Neuronal stem cell (in vitro differentiated cells): ENCODE data around the gene ASIC1.

Experiments
- DNase-seq: peaks from one replicate; pipeline ENCODE4 v3.0.0-alpha.2; 2013; ENCODE audit warnings: low spot score
- H2AFZ ChIP-seq: one replicate; pipeline ENCODE4 v1.6.1; 2013; ENCODE audit warnings: mild to moderate bottlenecking, low read length, inconsistent platforms
- H2AK5ac ChIP-seq: 2 replicates; pipeline ENCODE4 v1.6.1; 2013; ENCODE audit warnings: low read depth, mild to moderate bottlenecking, inconsistent platforms, low read length, moderate library complexity, mixed read lengths
- H2BK120ac ChIP-seq: 2 replicates; pipeline ENCODE4 v1.6.1; 2013; ENCODE audit warnings: low read depth, mild to moderate bottlenecking, inconsistent platforms, low read length, moderate library complexity, mixed read lengths
- H2BK12ac ChIP-seq: one replicate; pipeline ENCODE4 v1.6.1; 2013; ENCODE audit warnings: low read length, inconsistent platforms
- H2BK15ac ChIP-seq: 2 replicates; pipeline ENCODE4 v1.6.1; 2013; ENCODE audit warnings: mild to moderate bottlenecking, low read length, inconsistent platforms, mixed read lengths
- H2BK5ac ChIP-seq: one replicate; pipeline ENCODE4 v1.6.1; 2013; ENCODE audit warnings: inconsistent platforms, mild to moderate bottlenecking, low read length, moderate library complexity
- H3K14ac ChIP-seq: one replicate; pipeline ENCODE4 v1.6.1; 2013; ENCODE audit warnings: low read length, inconsistent platforms
- H3K18ac ChIP-seq: 2 replicates; pipeline ENCODE4 v1.6.1; 2013; ENCODE audit warnings: low read length, inconsistent platforms
- H3K23ac ChIP-seq: 2 replicates; pipeline ENCODE4 v1.6.1; 2013; ENCODE audit warnings: low read depth, mild to moderate bottlenecking, mixed read lengths, low read length, inconsistent platforms; ENCODE audit not compliant: poor library complexity
- H3K27ac ChIP-seq: replicated peaks from 3 replicates; pipeline ENCODE4 v1.5.1; 2013; ENCODE audit warnings: low read length, inconsistent platforms
- H3K27me3 ChIP-seq, 3 experiments: 2 replicates each; pipeline ENCODE4 v1.6.1; 2013; ENCODE audit warnings: low read length in 3 of 3, mild to moderate bottlenecking in 2 of 3, inconsistent platforms in 1 of 3, low read depth in 1 of 3, mixed read lengths in 1 of 3, moderate library complexity in 1 of 3; ENCODE audit not compliant: control insufficient read depth in 3 of 3, insufficient read depth in 3 of 3
- H3K36me3 ChIP-seq, 2 donors: replicated peaks in 1 of 2; 2 replicates each; pipeline ENCODE4 v1.6.1; 2013; ENCODE audit warnings: low read length in 2 of 2; ENCODE audit not compliant: control insufficient read depth in 2 of 2, insufficient read depth in 2 of 2
- H3K4ac ChIP-seq: 2 replicates; pipeline ENCODE4 v1.6.1; 2013; ENCODE audit warnings: inconsistent platforms, mild to moderate bottlenecking, low read length, moderate library complexity
- H3K4me1 ChIP-seq, 2 donors: 1 replicate in 1 of 2; 2 replicates in 1 of 2; pipeline ENCODE4 v1.6.1; 2013; ENCODE audit warnings: low read length in 2 of 2, low read depth in 1 of 2; ENCODE audit not compliant: control insufficient read depth in 2 of 2, insufficient read depth in 1 of 2
- H3K4me2 ChIP-seq: one replicate; pipeline ENCODE4 v1.6.1; 2013; ENCODE audit warnings: mild to moderate bottlenecking, low read length, inconsistent platforms; ENCODE audit not compliant: insufficient read depth, poor library complexity, severe bottlenecking
- H3K4me3 ChIP-seq, 2 donors: 2 replicates each; pipeline ENCODE4 v1.5.1; 2013; ENCODE audit warnings: low read length in 2 of 2, mild to moderate bottlenecking in 2 of 2, inconsistent platforms in 1 of 2, moderate library complexity in 1 of 2
- H3K79me1 ChIP-seq: one replicate; pipeline ENCODE4 v1.6.1; 2013; ENCODE audit warnings: low read depth, mild to moderate bottlenecking, inconsistent platforms, low read length, moderate library complexity
- H3K9ac ChIP-seq: one replicate; pipeline ENCODE4 v1.6.1; 2013; ENCODE audit warnings: mild to moderate bottlenecking, low read depth, low read length, inconsistent platforms; ENCODE audit not compliant: poor library complexity
- H3K9me3 ChIP-seq, 2 donors: replicated peaks in 1 of 2; 2 replicates each; pipeline versions ENCODE3 to v1.6.1; 2013; ENCODE audit warnings: low read length in 2 of 2, mild to moderate bottlenecking in 2 of 2, inconsistent platforms in 1 of 2, low read depth in 1 of 2, mixed read lengths in 1 of 2, moderate library complexity in 1 of 2; ENCODE audit not compliant: control insufficient read depth in 2 of 2, insufficient read depth in 1 of 2
- H4K8ac ChIP-seq: one replicate; pipeline ENCODE4 v1.6.1; 2013; ENCODE audit warnings: low read depth, mild to moderate bottlenecking, inconsistent platforms, low read length, moderate library complexity
- H4K91ac ChIP-seq: one replicate; pipeline ENCODE4 v1.6.1; 2013; ENCODE audit warnings: low read length, low read depth, mild to moderate bottlenecking, inconsistent platforms; ENCODE audit not compliant: poor library complexity
- WGBS, 2 donors: extraction: QIAGEN DNeasy Blood & Tissue Kit; methylation state at CpG; one replicate each; pipeline ENCODE4 v1.1.7; 2013; ENCODE audit warnings: missing lambda C conversion rate in 2 of 2, mixed read lengths in 1 of 2; ENCODE audit not compliant: insufficient read length in 2 of 2, insufficient replicate concordance in 1 of 2; ENCODE audit errors: extremely low coverage in 2 of 2; 5-methylcytosine and 5-hydroxymethylcytosine counted together

The ASIC1 gene

GRCh38 chr12:50107416-50108268, 50.2 kb downstream of the ASIC1 start:
- H3K27me3 ChIP-seq = no peaks in the 10 kb centered on the region
- no peak overlapping the region for H3K23ac ChIP-seq
- H2BK120ac ChIP-seq = no peak overlapping the region
- H4K8ac ChIP-seq = no peak overlapping the region
- peaks cover 0 to 3% of the 10 kb centered on the region in 2 donors for H3K36me3 ChIP-seq
- no peak overlapping the region for H3K9ac ChIP-seq
- H2AK5ac ChIP-seq = no peak overlapping the region
- no peak overlapping the region for H3K4ac ChIP-seq
- no peak overlapping the region for H2BK15ac ChIP-seq
- H3K18ac ChIP-seq = no peak overlapping the region
- H4K91ac ChIP-seq = no peak overlapping the region
- H2BK5ac ChIP-seq = no peak overlapping the region
- H3K9me3 ChIP-seq = peaks cover 0 to under 1% of the 10 kb centered on the region in 2 donors
- WGBS, 2 donors = no CpG with 5 or more reads among the region's 17 CpGs
- H3K4me3 ChIP-seq = no peak overlapping the region
- H3K14ac ChIP-seq = no peak overlapping the region
- H3K27ac ChIP-seq = no peak overlapping the region
- no peak overlapping the region for H3K4me2 ChIP-seq
- peaks cover 4% of the 10 kb centered on the region for H3K79me1 ChIP-seq
- peaks cover 20 to 25% of the 10 kb centered on the region in 2 donors for H3K4me1 ChIP-seq
- H2AFZ ChIP-seq = no peak overlapping the region
- no peak overlapping the region for H2BK12ac ChIP-seq
- no peak for DNase-seq

- Histone ChIP-seq H3K9me3 (no peaks in the 10 kb centered on the region), H4K8ac (peak overlapping the region; percentile 96), H3K79me1 (peaks cover 5% of the 10 kb centered on the region), H3K4me3 (no peak overlapping the region), H2AK5ac (peak overlapping the region; percentile 25), H4K91ac (no peak overlapping the region), H3K18ac (peak overlapping the region; percentile 61), H3K23ac (no peak overlapping the region), H3K4me1 (peaks cover 18 to 22% of the 10 kb centered on the region in 2 donors), H2AFZ (peak overlapping the region; percentile 97), H2BK15ac (peak overlapping the region; percentile 55), H3K27ac (no peak overlapping the region), H2BK5ac (no peak overlapping the region), H3K27me3 (no peaks in the 10 kb centered on the region), H3K36me3 (no peaks in the 10 kb centered on the region), H2BK120ac (no peak overlapping the region), H3K9ac (no peak overlapping the region), H3K14ac (no peak overlapping the region), H3K4ac (no peak overlapping the region), H2BK12ac (peak overlapping the region; percentile 76), H3K4me2 (no peak overlapping the region)
- DNase-seq = no peak
- WGBS, 2 donors = no CpG with 5 or more reads among the region's 3 CpGs
These were observed 51.9 kb downstream of the ASIC1 start for GRCh38 chr12:50109319-50109718.

GRCh38 chr12:50110127-50110761, 52.8 kb downstream of the ASIC1 start:
- H3K4me1 ChIP-seq = peaks cover 18 to 22% of the 10 kb centered on the region in 2 donors
- DNase-seq = no peak
- H2BK15ac ChIP-seq = no peak overlapping the region
- H3K4me3 ChIP-seq = no peak overlapping the region
- H2AK5ac ChIP-seq = no peak overlapping the region
- H4K91ac ChIP-seq = no peak overlapping the region
- H3K9ac ChIP-seq = no peak overlapping the region
- no peaks in the 10 kb centered on the region for H3K9me3 ChIP-seq
- H3K4me2 ChIP-seq = no peak overlapping the region
- peak overlapping the region; percentile 53 for H3K18ac ChIP-seq
- H4K8ac ChIP-seq = no peak overlapping the region
- H3K4ac ChIP-seq = peak overlapping the region; percentile 1
- H3K14ac ChIP-seq = peak overlapping the region; percentile 3
- H3K36me3 ChIP-seq = no peaks in the 10 kb centered on the region
- no peak overlapping the region for H2BK12ac ChIP-seq
- no CpG with 5 or more reads among the region's 8 CpGs for WGBS, 2 donors
- H3K79me1 ChIP-seq = peaks cover 5% of the 10 kb centered on the region
- H2BK120ac ChIP-seq = no peak overlapping the region
- peak overlapping the region; percentile 97 for H2AFZ ChIP-seq
- H3K23ac ChIP-seq = no peak overlapping the region
- H3K27ac ChIP-seq = peak overlapping the region; percentile 33
- no peaks in the 10 kb centered on the region for H3K27me3 ChIP-seq
- no peak overlapping the region for H2BK5ac ChIP-seq

GRCh38 chr12:50110762-50111351, 53.5 kb downstream of the ASIC1 start:
- no peaks in the 10 kb centered on the region for H3K36me3 ChIP-seq
- peaks cover 18 to 22% of the 10 kb centered on the region in 2 donors for H3K4me1 ChIP-seq
- H4K8ac ChIP-seq = peak overlapping the region; percentile 33
- no peak overlapping the region for H3K9ac ChIP-seq
- DNase-seq = no peak
- H2BK15ac ChIP-seq = peak overlapping the region; percentile 12
- peak overlapping the region; percentile 36 for H3K18ac ChIP-seq
- no CpG with 5 or more reads among the region's 7 CpGs for WGBS, 2 donors
- no peak overlapping the region for H2BK5ac ChIP-seq
- H3K27me3 ChIP-seq = no peaks in the 10 kb centered on the region
- peak overlapping the region; percentile 11 for H4K91ac ChIP-seq
- no peak overlapping the region for H2BK12ac ChIP-seq
- H3K14ac ChIP-seq = peak overlapping the region; percentile 25
- peak overlapping the region; percentile 97 for H2AFZ ChIP-seq
- peak overlapping the region; percentile 24 for H3K4ac ChIP-seq
- H3K79me1 ChIP-seq = peaks cover 7% of the 10 kb centered on the region
- H3K4me3 ChIP-seq = peak overlapping the region in 1 of 2 donors; percentile 51
- H2AK5ac ChIP-seq = peak overlapping the region; percentile 57
- H3K27ac ChIP-seq = peak overlapping the region; percentile 33
- H2BK120ac ChIP-seq = no peak overlapping the region
- no peaks in the 10 kb centered on the region for H3K9me3 ChIP-seq
- no peak overlapping the region for H3K23ac ChIP-seq
- H3K4me2 ChIP-seq = no peak overlapping the region
